ENCODE data around the gene RTN4R.

RTN4R gene

DNA sequence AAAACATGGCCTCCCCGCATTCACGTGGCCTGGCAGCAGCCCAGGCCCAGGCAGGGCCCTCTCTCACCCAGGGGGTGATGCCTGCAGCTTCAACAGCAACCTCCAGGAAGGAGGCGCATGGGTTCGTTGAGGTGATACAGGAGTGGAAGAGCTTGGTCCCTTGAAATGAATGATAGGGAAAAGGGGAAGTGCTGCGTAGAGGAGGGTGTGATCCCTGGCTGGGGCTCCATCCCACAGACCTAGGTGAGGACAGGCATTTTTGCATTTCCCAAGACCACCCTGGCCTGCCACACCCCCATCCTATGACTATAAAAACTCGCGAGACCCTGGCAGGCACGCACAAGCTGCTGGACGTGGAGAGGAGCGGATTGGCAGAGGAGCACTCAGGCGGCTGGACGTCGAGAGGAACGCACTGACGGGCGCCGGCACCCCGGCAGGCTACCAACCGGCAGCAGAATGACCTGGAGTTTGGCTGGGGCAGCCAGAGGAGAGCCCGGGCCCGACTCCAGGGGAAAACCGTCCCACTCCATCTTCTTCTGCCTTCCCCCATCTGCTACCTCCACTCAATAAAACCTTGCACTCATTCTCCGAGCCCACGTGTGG, 32.6 kb downstream of the RTN4R start:
- no peak overlapping the region for H3K4me3 ChIP-seq (ENCODE audit: low read length)
- TF ChIP-seq, protein P1, sequence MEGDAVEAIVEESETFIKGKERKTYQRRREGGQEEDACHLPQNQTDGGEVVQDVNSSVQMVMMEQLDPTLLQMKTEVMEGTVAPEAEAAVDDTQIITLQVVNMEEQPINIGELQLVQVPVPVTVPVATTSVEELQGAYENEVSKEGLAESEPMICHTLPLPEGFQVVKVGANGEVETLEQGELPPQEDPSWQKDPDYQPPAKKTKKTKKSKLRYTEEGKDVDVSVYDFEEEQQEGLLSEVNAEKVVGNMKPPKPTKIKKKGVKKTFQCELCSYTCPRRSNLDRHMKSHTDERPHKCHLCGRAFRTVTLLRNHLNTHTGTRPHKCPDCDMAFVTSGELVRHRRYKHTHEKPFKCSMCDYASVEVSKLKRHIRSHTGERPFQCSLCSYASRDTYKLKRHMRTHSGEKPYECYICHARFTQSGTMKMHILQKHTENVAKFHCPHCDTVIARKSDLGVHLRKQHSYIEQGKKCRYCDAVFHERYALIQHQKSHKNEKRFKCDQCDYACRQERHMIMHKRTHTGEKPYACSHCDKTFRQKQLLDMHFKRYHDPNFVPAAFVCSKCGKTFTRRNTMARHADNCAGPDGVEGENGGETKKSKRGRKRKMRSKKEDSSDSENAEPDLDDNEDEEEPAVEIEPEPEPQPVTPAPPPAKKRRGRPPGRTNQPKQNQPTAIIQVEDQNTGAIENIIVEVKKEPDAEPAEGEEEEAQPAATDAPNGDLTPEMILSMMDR (conservative IDR thresholded peaks at IDR 0.05; ENCODE audit: low read length) = no peak
- DNase-seq (ENCODE audit: low read depth) = no peak

DNA sequence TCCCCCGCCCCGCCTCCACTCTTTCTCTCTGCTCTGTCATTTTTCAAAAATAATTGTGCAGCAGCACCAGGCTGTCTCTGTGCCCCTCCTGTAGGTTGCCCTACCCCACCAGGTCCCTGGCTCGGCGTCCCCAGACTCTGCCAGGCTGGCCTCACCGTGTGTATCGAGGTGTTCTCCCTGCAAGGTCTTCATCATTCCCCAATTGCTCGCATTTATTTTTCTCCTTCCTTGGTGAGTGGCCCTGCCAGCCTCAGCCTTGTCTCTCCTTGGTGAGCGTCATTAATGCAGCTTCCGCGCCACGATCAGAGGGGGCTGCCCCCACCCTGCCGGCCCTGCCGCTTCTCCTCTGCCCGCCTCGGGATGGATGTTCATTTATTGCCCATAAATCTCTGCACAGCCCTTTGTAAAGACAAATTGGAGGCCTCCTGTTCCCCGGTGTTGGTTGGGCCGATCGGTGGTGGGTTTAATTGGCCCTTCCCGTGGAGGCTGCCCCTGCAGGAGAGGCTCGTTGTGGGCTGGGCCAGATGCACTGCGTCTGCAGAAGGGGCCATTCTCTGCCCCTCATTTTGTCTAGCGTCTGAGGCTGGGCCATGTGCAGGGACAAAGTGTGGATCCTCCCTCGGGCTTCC, 33.2 kb downstream of the RTN4R start:
- H3K4me3 ChIP-seq (ENCODE audit: low read length) = no peak overlapping the region
- no peak for DNase-seq (ENCODE audit: low read depth)
- TF ChIP-seq, protein P1 (conservative IDR thresholded peaks at IDR 0.05; ENCODE audit: low read length) = no peak

DNA sequence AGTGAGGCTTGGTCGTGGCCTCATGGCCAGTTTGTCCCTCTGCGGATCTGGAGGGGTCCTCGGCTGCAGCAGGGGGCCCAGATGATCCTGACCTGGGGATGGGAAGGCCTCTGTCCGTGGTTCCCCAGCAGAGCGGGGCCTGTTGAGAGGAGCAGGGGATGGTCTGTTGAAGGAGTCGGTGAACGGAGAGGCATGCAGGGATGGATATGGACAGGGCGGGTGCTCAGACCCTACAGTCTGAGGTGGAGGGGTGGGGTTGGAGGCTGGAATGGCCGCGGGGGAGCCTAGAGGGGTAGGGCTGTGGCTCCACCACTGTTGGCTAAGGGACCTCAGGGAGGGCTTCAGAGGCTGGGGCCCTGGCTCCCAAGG, 33.8 kb downstream of the RTN4R start:
- TF ChIP-seq, protein P1 (conservative IDR thresholded peaks at IDR 0.05; ENCODE audit: low read length) = no peak
- no peak overlapping the region for H3K4me3 ChIP-seq (ENCODE audit: low read length)
- no peak for DNase-seq (ENCODE audit: low read depth)

DNA sequence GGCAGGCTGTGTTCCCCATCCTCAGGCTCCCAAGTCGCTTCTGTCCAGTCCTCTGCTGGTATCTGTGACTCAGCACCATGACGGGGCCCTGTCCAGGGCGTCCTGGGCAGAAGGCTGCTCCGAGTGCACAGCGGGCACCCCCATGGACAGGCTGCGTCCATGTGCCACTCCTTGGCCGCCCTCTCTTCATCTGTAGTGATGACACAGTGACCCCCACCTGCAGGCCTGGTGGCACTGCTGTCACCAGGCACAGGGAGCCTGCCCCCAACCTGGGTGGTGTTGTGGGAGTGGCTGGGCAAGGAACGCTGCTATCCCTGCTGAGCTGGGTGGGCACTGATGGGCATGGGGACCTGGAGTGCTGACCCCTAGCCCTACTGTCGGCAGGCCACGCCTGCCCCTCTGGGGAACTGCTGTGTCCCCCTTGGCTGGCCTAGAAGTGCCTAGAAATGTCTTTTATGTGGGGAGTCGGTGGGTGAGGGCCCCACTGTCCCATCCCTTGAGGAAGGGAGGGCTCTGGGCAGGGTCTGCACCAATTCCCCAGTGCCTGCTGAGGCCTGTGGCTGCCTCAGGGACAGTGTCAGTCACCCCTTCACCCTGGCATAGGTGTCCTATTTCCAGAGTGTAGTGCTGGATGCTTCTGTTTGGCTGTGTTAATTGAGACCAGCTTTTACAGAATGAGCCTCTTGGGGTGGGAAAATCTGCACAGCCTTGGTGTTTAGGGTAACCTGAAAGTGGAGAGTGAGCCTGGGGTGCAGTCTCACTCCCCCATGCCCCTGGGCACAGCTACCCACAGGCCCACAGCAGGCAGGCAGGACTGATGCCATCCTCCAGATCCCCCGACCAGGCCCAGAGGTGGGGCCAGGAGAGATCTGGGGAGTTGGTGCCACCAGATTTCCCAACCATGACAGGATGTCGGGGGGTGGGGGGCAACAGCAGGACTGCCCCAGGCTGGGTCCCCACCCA, 34.5 kb downstream of the RTN4R start:
- H3K4me3 ChIP-seq (ENCODE audit: low read length) = no peak overlapping the region
- DNase-seq (ENCODE audit: low read depth) = no peak
- TF ChIP-seq, protein P1 (conservative IDR thresholded peaks at IDR 0.05; ENCODE audit: low read length) = no peak

DNA sequence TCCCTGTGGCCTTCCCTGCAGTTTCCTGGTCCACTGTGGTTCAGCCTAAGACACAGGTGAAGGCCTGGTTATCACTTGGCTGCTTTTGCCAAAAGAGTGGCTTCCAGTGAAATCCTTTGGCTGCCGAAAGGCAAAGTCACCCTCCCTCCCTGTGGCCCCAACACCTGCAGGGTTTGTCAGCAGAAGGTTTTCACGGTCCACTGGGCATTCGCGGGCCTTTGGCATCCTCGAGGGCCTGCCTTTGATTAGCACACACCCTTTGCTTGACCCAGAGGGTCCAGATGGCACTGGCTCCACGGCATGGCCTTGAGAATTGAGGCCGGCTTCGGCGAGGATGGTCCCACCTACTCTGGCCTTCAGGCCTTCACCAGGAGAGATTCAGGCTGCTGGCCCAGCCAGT, 35.3 kb downstream of the RTN4R start:
- no peak for DNase-seq (ENCODE audit: low read depth)
- H3K4me3 ChIP-seq (ENCODE audit: low read length) = no peak overlapping the region
- TF ChIP-seq, protein P1 (conservative IDR thresholded peaks at IDR 0.05; ENCODE audit: low read length) = no peak

- TF ChIP-seq, protein P1 (conservative IDR thresholded peaks at IDR 0.05; ENCODE audit: low read length) = no peak
- no peak overlapping the region for H3K4me3 ChIP-seq (ENCODE audit: low read length)
- no peak for DNase-seq (ENCODE audit: low read depth)
These were observed 35.9 kb downstream of the RTN4R start for GRCh38 chr22:20232237-20232598.
